Transverse colon (tissue), 4 donors: ENCODE data around the gene ALDH3A1. TPM values are rescaled to one million over a fixed set of nuclear protein-coding genes. Genes with fewer than 3 reads are reported as not detected.

Source experiments
- DNase-seq: peaks from one replicate; pipeline ENCODE4 v3.0.0-alpha.2; 2019
- H3K27ac ChIP-seq, 4 donors: fragments of 200-600 bp; sonication (generic); 2 replicates each; pipeline ENCODE4 v1.5.1; 2016 to 2018; ENCODE audit warnings: inconsistent platforms in 4 of 4
- H3K27me3 ChIP-seq: fragments of 200-600 bp; sonication (generic); 2 replicates; pipeline ENCODE4 v1.5.1; 2017; ENCODE audit warnings: inconsistent platforms
- H3K36me3 ChIP-seq, 4 donors: fragments of 200-600 bp; sonication (generic); 2 replicates each; pipeline ENCODE4 v1.5.1; 2017 to 2019; ENCODE audit warnings: inconsistent platforms in 4 of 4
- H3K4me1 ChIP-seq, 4 donors: fragments of 200-600 bp; sonication (generic); 2 replicates each; pipeline ENCODE4 v1.5.1; 2017 to 2020; ENCODE audit warnings: inconsistent platforms in 4 of 4
- H3K4me3 ChIP-seq, 4 donors: fragments of 200-600 bp; sonication (generic); 1 replicate in 1 of 4; 2 replicates in 3 of 4; pipeline versions ENCODE4 v1.5.1 to v1.6.1; 2017 to 2019; ENCODE audit warnings: inconsistent platforms in 4 of 4
- H3K9me3 ChIP-seq, 2 donors: fragments of 200-600 bp; sonication (generic); 2 replicates each; pipeline ENCODE4 v1.5.1; 2017 to 2019; ENCODE audit warnings: inconsistent platforms in 2 of 2
- EP300 ChIP-seq: sonication (generic); formaldehyde crosslinking; IDR thresholded peaks from one replicate; pipeline ENCODE4 v1.6.1; 2017; ENCODE audit warnings: antibody characterized with exemption, low read depth
- POLR2A ChIP-seq: fragments of 450-650 bp; IDR thresholded peaks from one replicate; pipeline ENCODE4 v1.6.1; 2016; ENCODE audit warnings: antibody characterized with exemption, mild to moderate bottlenecking, moderate library complexity
- POLR2AphosphoS5 ChIP-seq, 3 donors: sonication (generic); formaldehyde crosslinking; IDR thresholded peaks; one replicate each; pipeline ENCODE4 v1.6.1; 2016; ENCODE audit warnings: antibody characterized with exemption in 3 of 3
- WGBS, 2 donors: methylation state at CpG; one replicate each; pipeline ENCODE4 v1.1.5; 2018; ENCODE audit warnings: low coverage in 1 of 2; 5-methylcytosine and 5-hydroxymethylcytosine counted together
- in situ Hi-C, 4 donors: fragments of 200-750 bp; cut with MboI; loops; one replicate each; pipeline versions ENCODE4 v1.15.0 to v1.15.1; 2017; ENCODE audit warnings: low sequenced_read_pairs in 3 of 4, low pct_ligation_motif_present in 1 of 4, low pct_unique_long_range_greater_than_20kb in 1 of 4
- intact Hi-C: fragments of 100-400 bp; cut with DNase I; formaldehyde crosslinking; loops from one replicate; pipeline ENCODE4 v1.15.1; 2023; ENCODE audit warnings: low total_unique reads
- total RNA-seq, 4 donors: library from RNA; depleted of rRNA; stranded (reverse); fragments of >200 nt; gene quantifications; one replicate each; pipeline ENCODE4 v1.1.0, GENCODE V29; 2016
- TF ChIP-seq, protein P1 (sequence below), 5 experiments: fragments of 200-600 bp in 3 of 5; fragments of 450-650 bp in 2 of 5; sonication (generic) in 3 of 5; IDR thresholded peaks; 1 replicate in 2 of 5; 2 replicates in 3 of 5; pipeline ENCODE4 v1.5.1; 2016 to 2017; ENCODE audit warnings: antibody characterized with exemption in 5 of 5, inconsistent platforms in 3 of 5, mild to moderate bottlenecking in 2 of 5, moderate library complexity in 1 of 5

ALDH3A1 gene
- total RNA-seq, 4 donors from 2014 or later, result 1.2 to 15.3 (median 3.4) TPM

GRCh38 chr17:19703106-19703827, 44.8 kb downstream of the ALDH3A1 start:
- Histone ChIP-seq H3K9me3 (no peaks in the 10 kb centered on the region), H3K27ac (no peak overlapping the region), H3K27me3 (no peaks in the 10 kb centered on the region), H3K4me1 (no peaks in the 10 kb centered on the region), H3K36me3 (no peaks in the 10 kb centered on the region), H3K4me3 (no peak overlapping the region)
- WGBS, 2 donors, result 60 to 80% methylated on average over 1 to 10 of the region's 10 CpGs
- no peak for DNase-seq
- TF ChIP-seq POLR2AphosphoS5 (IDR thresholded peaks at IDR 0.05), result no peak
- TF ChIP-seq POLR2A, result no peak
- TF ChIP-seq EP300, result no peak
- TF ChIP-seq, protein P1, sequence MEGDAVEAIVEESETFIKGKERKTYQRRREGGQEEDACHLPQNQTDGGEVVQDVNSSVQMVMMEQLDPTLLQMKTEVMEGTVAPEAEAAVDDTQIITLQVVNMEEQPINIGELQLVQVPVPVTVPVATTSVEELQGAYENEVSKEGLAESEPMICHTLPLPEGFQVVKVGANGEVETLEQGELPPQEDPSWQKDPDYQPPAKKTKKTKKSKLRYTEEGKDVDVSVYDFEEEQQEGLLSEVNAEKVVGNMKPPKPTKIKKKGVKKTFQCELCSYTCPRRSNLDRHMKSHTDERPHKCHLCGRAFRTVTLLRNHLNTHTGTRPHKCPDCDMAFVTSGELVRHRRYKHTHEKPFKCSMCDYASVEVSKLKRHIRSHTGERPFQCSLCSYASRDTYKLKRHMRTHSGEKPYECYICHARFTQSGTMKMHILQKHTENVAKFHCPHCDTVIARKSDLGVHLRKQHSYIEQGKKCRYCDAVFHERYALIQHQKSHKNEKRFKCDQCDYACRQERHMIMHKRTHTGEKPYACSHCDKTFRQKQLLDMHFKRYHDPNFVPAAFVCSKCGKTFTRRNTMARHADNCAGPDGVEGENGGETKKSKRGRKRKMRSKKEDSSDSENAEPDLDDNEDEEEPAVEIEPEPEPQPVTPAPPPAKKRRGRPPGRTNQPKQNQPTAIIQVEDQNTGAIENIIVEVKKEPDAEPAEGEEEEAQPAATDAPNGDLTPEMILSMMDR (IDR thresholded peaks at IDR 0.05), result no peak
- intact Hi-C loops (no loop called here), in situ Hi-C loops (no loop called here)

- Histone ChIP-seq H3K4me1 (no peaks in the 10 kb centered on the region), H3K27ac (no peak overlapping the region), H3K4me3 (no peak overlapping the region), H3K9me3 (no peaks in the 10 kb centered on the region), H3K27me3 (no peaks in the 10 kb centered on the region), H3K36me3 (no peaks in the 10 kb centered on the region)
- intact Hi-C loops, result no loop called here
- DNase-seq, result no peak
- 67 to 73% methylated on average over 4 of the region's 4 CpGs for WGBS, 2 donors
- TF ChIP-seq POLR2AphosphoS5 (IDR thresholded peaks at IDR 0.05) (no peak), POLR2A (no peak), EP300 (no peak)
- TF ChIP-seq, protein P1 (IDR thresholded peaks at IDR 0.05), result no peak
- in situ Hi-C loops, result no loop called here
Measured at GRCh38 chr17:19702217-19702641, 45.9 kb downstream of the ALDH3A1 start.

Other genes with a start within 250 kb of the ALDH3A1 start
- gene SLC47A1, start 214.4 kb downstream of the ALDH3A1 start, total RNA-seq, result under 1 TPM in 2 of 4 donors, not detected in 2; 0.32 to 0.96 TPM
- 100 to 1,000 TPM in 2 of 4 donors, 10 to 100 TPM in 2; 44.5 to 199 (median 119) TPM for gene ALDH3A2, start 99.5 kb downstream of the ALDH3A1 start, total RNA-seq
- gene SLC47A2, start 31.7 kb downstream of the ALDH3A1 start, total RNA-seq, result 1 to 10 TPM in 1 of 4 donors, under 1 TPM in 2, not detected in 1; 0.27 to 1.1 (median 0.32) TPM
- 10 to 100 TPM in 3 of 4 donors, 1 to 10 TPM in 1; 9.0 to 28.5 (median 12.9) TPM for gene ULK2, start 119.6 kb upstream of the ALDH3A1 start, total RNA-seq
- gene AKAP10, start 229.5 kb upstream of the ALDH3A1 start, total RNA-seq, result 10 to 100 TPM; 18.7 to 36.8 (median 25.3) TPM